ENCODE results near the gene TRMT6.

Gene TRMT6

DNA sequence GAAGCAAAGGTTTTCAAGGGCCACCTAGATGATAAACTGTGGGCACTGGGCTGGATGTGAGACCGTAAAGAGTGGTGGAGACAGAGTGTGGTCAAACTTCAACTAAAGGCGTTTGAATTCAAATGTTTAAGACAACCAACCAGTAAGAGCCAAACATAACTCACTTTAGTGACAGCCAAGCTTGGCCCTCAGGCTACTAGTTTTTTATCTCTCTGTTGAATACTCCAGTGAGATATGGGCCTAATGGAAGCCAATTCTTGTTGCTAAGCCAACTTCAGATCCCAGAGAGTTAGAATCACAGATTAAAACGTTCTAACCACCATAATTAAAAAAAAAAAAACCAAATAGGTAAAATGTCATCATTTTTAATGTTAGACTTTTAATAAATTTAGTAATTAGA lies 57.3 kb downstream of the TRMT6 start:
- no peak for DNase-seq

DNA sequence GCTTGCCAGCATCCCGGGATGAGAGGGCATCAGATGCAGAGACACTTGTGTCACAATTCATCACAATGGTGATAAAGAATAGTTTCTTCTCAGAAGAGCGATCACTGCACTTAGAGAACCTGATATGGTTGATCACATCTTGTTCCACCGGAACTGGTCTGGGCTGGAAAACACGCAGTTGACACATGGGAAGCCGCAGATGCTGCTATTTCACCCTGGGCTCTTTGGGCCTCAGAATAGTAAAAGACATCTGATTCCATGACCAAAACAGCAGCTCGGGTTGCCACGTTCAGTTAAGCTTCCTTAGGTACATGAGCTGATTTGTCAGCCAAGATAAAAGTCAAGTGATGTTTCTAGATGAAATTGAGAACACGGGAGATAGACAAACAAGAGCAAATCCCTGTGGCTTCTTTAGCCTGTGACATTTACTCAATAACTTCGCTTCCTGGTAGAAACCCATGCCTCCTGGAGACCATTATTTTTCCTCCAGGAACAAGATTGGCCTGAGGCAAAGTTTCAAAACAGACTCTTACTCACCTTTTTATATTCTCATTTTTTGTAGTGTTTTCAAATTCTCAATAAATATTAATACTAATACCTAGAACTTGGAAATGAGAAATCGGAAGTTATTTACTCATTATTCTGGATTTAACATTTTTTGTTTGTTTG lies 59.4 kb downstream of the TRMT6 start:
- DNase-seq, result no peak

DNA sequence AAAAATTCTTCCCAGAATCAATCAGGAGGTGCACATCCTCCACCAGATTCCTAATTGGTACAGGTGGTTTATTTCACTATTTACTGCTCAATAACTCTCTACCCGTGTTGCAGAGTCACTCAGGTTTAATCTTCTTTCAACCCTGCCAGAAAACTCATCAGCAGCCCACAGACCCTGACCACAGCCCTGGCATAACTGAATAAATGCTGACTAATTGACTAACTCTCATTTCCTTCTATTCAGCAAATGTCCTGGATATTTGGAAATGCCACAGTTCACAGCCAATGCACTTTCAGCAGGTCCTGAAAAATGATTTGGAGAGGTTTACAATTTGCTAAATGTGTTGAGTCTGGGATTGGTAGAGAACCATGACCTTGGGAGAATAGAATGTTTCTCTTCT lies 62.3 kb downstream of the TRMT6 start:
- DNase-seq, result no peak

DNA sequence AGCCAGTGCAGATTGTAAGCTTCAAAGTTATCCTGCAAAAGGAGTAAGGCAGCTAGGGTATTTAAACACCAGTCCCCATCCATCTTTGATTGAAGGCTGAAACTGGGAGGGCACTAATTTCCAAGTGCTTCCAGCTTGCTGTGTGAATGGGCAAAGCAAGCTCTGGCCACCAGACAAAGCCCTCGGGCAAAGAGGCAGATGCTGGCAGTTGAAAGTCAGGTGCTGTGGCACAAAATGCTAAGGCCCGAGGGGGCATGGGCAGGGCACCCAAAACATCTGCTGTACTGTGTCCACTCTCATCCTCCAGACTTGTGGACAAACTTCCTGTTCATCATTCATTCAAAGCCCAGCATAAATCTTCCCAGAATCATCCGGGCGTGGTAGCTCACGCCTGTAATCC lies 62.9 kb downstream of the TRMT6 start:
- no peak for DNase-seq

Data from stimulated activated CD4-positive, alpha-beta T cell treated with anti-CD3 and anti-CD28 coated beads, Interleukin-15, amount 100 ng/mL, for 24 hours (primary cell).